ENCODE data around the gene KCNK7.

DNA sequence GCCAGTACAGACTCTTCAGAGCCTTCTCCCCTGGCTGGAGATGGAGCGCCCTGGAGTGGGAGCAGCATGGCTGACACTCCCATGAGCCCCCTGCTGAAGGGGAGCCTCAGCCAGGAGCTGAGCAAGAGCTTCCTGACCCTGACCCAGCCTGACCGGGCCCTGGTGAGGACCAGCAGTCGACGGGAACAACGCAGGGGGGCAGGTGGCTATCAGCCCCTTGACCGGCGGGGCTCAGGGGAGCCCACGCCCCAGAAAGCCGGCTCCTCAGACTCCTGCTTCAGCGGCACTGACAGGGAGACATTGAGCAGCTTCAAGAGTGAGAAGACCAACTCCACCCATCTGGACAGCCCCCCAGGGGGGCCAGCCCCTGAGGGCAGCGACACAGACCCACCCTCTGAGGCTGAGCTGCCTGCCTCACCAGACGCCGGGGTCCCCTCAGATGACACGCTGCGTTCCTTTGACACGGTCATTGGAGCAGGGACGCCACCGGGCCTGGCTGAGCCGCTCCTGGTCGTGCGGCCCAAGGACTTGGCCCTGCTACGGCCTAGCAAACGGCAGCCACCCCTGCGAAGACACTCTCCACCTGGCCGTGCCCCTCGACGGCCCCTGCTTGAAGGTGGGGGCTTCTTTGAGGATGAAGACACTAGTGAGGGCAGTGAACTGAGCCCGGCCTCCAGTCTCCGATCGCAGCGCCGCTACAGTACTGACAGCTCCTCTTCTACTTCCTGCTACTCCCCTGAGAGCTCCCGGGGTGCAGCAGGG, 22.6 kb upstream of the KCNK7 start:
- TF ChIP-seq, protein P1, sequence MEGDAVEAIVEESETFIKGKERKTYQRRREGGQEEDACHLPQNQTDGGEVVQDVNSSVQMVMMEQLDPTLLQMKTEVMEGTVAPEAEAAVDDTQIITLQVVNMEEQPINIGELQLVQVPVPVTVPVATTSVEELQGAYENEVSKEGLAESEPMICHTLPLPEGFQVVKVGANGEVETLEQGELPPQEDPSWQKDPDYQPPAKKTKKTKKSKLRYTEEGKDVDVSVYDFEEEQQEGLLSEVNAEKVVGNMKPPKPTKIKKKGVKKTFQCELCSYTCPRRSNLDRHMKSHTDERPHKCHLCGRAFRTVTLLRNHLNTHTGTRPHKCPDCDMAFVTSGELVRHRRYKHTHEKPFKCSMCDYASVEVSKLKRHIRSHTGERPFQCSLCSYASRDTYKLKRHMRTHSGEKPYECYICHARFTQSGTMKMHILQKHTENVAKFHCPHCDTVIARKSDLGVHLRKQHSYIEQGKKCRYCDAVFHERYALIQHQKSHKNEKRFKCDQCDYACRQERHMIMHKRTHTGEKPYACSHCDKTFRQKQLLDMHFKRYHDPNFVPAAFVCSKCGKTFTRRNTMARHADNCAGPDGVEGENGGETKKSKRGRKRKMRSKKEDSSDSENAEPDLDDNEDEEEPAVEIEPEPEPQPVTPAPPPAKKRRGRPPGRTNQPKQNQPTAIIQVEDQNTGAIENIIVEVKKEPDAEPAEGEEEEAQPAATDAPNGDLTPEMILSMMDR (conservative IDR thresholded peaks at IDR 0.05; ENCODE audit: low read depth, low read length): no peak
- TF ChIP-seq EZH2 (IDR thresholded peaks at IDR 0.05; ENCODE audit: low read length, unreplicated experiment) (no peak), EZH2phosphoT487 (IDR thresholded peaks at IDR 0.05; ENCODE audit: borderline replicate concordance, low read length) (no peak)
